Mucosa of stomach (tissue), 1 donor: ENCODE results near the gene FXR2.

Source experiments
- H3K27me3 ChIP-seq: one replicate; pipeline ENCODE4 v1.7.0; 2013; ENCODE audit warnings: mild to moderate bottlenecking, low read length; ENCODE audit not compliant: control insufficient read depth, insufficient read depth
- H3K36me3 ChIP-seq: one replicate; pipeline ENCODE4 v1.7.0; 2013; ENCODE audit warnings: low read length; ENCODE audit not compliant: control insufficient read depth, insufficient read depth
- H3K4me1 ChIP-seq: one replicate; pipeline ENCODE4 v1.7.0; 2013; ENCODE audit warnings: mild to moderate bottlenecking, low read length; ENCODE audit not compliant: control insufficient read depth, insufficient read depth
- H3K4me3 ChIP-seq: one replicate; pipeline ENCODE4 v1.7.0; 2013; ENCODE audit warnings: low read length
- H3K9ac ChIP-seq: one replicate; pipeline ENCODE4 v1.7.0; 2013; ENCODE audit warnings: mild to moderate bottlenecking, low read length, moderate library complexity
- H3K9me3 ChIP-seq: one replicate; pipeline ENCODE4 v1.7.0; 2013; ENCODE audit warnings: mild to moderate bottlenecking, low read length, moderate library complexity; ENCODE audit not compliant: control insufficient read depth
- donor health status: Pancreatic carcinoma.

Gene FXR2

DNA sequence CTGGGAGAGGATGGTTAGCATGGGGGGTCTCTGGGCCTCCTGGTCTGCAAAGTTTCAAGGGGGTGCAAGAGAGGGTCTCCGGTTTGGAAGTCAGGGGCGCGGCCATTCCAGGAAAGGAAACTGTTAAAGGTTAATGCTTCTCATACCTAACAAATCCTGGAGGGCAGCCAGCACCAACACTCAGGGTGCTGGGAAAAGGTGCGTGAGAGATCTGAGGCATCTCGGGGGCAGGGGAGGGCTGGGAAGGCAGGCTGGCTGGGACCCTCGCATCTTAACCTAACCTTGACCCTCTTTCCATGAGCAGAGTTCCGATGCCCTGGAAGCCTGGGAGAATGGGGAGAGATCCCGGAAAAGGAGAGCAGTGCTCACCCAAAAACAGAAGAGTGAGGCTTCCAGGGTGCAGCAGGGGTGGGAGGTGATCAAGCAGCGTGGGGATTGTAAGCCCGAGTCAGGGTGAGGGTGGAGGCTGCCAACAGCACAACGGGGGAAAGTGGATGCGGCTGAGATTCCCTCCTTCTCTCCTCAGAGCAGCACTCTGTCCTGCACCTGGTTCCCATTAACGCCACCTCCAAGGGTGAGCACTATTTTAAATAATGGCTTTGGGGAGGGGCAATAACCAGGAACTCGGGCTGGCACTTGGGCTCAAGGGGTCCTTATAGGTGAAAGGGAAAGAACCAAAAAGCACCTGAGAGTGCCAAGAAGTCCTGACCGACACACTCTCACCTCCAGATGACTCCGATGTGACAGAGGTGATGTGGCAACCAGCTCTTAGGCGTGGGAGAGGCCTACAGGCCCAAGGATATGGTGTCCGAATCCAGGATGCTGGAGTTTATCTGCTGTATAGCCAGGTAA lies 55.2 kb downstream of the FXR2 start:
- Histone ChIP-seq H3K9me3 (no peaks in the 10 kb centered on the region), H3K36me3 (peaks cover 3% of the 10 kb centered on the region), H3K4me3 (peak overlapping the region; percentile 77), H3K27me3 (no peaks in the 10 kb centered on the region), H3K9ac (peak overlapping the region; percentile 98), H3K4me1 (peaks cover 62% of the 10 kb centered on the region)

DNA sequence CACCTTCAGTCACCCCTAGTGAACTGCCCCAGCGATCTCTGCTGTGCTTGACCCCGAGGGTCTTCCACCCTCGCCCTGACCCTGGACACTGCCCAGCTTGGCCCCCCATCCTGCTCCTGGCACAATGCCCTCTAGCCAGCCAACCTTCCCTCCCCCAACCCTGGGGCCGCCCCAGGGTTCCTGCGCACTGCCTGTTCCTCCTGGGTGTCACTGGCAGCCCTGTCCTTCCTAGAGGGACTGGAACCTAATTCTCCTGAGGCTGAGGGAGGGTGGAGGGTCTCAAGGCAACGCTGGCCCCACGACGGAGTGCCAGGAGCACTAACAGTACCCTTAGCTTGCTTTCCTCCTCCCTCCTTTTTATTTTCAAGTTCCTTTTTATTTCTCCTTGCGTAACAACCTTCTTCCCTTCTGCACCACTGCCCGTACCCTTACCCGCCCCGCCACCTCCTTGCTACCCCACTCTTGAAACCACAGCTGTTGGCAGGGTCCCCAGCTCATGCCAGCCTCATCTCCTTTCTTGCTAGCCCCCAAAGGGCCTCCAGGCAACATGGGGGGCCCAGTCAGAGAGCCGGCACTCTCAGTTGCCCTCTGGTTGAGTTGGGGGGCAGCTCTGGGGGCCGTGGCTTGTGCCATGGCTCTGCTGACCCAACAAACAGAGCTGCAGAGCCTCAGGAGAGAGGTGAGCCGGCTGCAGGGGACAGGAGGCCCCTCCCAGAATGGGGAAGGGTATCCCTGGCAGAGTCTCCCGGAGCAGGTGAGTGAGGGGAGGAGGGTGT lies 56.0 kb downstream of the FXR2 start, which contains the start of gene TNFSF13:
Gene TNFSF13 (plus strand): TSS at position 207 of the 776 bp plus-strand sequence. CDS start 290 bp downstream, at position 497.
- Histone ChIP-seq H3K9ac (peak within 1 kb of the TSS; percentile 98), H3K9me3 (no peaks in the 10 kb centered on the region), H3K27me3 (no peaks in the 10 kb centered on the region), H3K4me1 (peaks cover 62% of the 10 kb centered on the region), H3K36me3 (peaks cover under 1% of the 10 kb centered on the region), H3K4me3 (peak within 1 kb of the TSS; percentile 77)

DNA sequence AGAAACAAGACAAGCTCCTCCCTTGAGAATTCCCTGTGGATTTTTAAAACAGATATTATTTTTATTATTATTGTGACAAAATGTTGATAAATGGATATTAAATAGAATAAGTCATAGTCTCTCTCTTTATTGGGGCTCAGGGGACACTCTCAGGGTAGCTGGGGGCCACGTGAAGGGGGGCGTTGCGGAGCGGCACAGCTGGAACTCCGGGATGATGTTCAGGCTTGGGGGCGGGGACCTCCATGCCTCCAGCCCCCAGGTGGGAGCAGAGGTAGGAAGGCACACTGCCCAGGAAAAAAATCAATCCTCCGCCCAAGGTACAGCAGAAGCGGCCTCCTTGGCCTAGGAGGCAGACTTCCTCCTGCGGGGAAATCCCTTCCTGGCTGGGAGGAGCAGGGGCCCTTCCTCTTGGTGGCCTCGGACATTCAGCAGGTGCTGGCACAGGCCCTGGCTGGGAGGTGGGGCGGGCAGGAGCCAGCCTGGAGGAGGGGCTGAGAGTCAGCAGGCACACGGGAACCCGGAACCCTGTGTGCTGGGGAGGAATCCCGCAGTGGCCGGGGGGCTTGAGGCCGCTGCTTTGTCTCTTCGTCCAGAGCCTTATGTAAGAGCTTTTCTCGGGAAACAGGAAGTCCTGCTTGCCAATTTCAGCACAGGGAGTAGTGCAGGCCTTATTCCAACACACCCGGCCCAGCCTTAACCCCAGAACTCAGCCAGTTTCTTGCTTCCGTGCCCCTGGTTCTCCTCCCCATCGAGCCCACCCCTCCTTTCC lies 56.7 kb downstream of the FXR2 start:
- Histone ChIP-seq H3K27me3 (no peaks in the 10 kb centered on the region), H3K9ac (peak overlapping the region; percentile 98), H3K4me1 (peaks cover 56% of the 10 kb centered on the region), H3K9me3 (no peaks in the 10 kb centered on the region), H3K36me3 (no peaks in the 10 kb centered on the region), H3K4me3 (peak overlapping the region; percentile 77)

DNA sequence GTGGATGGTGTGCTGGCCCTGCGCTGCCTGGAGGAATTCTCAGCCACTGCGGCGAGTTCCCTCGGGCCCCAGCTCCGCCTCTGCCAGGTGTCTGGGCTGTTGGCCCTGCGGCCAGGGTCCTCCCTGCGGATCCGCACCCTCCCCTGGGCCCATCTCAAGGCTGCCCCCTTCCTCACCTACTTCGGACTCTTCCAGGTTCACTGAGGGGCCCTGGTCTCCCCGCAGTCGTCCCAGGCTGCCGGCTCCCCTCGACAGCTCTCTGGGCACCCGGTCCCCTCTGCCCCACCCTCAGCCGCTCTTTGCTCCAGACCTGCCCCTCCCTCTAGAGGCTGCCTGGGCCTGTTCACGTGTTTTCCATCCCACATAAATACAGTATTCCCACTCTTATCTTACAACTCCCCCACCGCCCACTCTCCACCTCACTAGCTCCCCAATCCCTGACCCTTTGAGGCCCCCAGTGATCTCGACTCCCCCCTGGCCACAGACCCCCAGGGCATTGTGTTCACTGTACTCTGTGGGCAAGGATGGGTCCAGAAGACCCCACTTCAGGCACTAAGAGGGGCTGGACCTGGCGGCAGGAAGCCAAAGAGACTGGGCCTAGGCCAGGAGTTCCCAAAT lies 57.4 kb downstream of the FXR2 start:
- H3K9me3 ChIP-seq: no peaks in the 10 kb centered on the region
- no peaks in the 10 kb centered on the region for H3K36me3 ChIP-seq
- H3K4me1 ChIP-seq: peaks cover 49% of the 10 kb centered on the region
- H3K27me3 ChIP-seq: no peaks in the 10 kb centered on the region
- H3K9ac ChIP-seq: peak overlapping the region; percentile 98
- no peak overlapping the region for H3K4me3 ChIP-seq

DNA sequence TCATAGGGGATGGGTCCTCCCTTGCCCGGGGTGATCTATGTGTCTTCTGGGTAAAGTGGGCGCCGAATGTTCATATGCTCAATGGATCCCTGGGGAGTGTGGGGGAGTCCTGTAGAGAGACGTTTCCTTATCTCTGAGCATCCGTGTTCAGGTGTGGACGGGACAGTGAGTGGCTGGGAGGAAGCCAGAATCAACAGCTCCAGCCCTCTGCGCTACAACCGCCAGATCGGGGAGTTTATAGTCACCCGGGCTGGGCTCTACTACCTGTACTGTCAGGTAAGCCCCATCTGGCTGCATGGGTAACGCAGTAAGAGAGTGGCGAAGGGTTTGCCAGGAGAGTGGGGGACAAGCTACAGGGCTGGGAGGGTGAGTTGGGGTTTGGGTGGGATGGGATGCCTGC lies 58.1 kb downstream of the FXR2 start:
- no peak overlapping the region for H3K4me3 ChIP-seq
- H3K9ac ChIP-seq: peak overlapping the region; percentile 98

DNA sequence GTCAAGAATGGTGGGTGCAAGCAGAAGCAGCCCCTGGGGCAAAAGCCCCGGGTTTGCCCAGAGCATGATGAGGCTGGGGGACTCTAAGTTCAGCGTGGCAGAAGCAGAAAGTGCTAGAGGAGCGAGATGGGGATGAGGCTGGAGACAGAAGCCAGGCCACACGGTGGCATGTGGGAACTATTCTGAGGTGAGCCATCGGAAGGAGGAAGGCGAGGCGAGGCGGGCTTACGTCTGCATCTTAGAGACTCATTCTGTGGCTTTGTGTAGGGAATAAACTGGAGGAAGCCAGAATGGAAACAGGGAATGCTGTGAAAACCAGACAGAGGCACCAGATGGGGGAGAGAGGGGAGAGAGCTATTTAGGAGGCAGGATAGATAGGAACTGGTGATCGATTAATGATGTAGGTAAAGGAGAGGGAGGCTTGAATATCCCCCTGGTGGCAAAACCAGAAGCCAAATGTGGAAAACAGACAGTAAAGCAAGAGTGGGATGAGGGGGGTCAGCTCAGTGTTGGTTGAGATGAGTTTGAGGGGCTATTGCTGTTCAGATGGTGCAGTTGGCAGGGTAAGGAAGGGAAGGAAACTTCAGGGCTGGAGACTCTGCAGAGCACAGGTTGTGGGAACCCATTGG lies 59.3 kb downstream of the FXR2 start:
- no peaks in the 10 kb centered on the region for H3K9me3 ChIP-seq
- H3K4me1 ChIP-seq: peaks cover 38% of the 10 kb centered on the region
- no peaks in the 10 kb centered on the region for H3K27me3 ChIP-seq
- H3K4me3 ChIP-seq: no peak overlapping the region
- no peak overlapping the region for H3K9ac ChIP-seq
- H3K36me3 ChIP-seq: no peaks in the 10 kb centered on the region

More for the DNA sequence above, 58.1 kb downstream of the FXR2 start:
- peaks cover 48% of the 10 kb centered on the region for H3K4me1 ChIP-seq
- H3K9me3 ChIP-seq: no peaks in the 10 kb centered on the region
- H3K27me3 ChIP-seq: no peaks in the 10 kb centered on the region
- no peaks in the 10 kb centered on the region for H3K36me3 ChIP-seq

DNA sequence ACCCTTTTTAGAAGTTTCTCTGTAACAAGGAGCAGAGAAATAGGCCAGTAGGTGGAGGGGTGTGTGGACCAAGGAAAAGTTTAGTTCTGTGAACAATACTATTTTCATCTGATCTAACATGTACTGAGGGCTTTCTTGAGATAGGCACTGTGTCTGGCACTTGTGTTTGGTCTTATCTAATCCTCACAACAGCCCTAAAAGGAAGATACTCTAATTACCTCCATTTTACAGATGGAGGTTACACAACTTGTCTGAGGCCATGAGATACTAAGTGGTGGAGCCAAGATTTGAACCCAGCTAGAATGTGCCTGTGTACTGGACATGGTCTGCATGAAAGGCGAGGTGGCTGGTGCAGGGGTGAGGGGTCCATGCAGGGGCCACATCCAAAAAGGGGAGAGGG lies 61.3 kb downstream of the FXR2 start:
- Histone ChIP-seq H3K9me3 (no peaks in the 10 kb centered on the region), H3K27me3 (no peaks in the 10 kb centered on the region), H3K4me3 (no peak overlapping the region), H3K4me1 (peaks cover 34% of the 10 kb centered on the region), H3K9ac (no peak overlapping the region), H3K36me3 (no peaks in the 10 kb centered on the region)

DNA sequence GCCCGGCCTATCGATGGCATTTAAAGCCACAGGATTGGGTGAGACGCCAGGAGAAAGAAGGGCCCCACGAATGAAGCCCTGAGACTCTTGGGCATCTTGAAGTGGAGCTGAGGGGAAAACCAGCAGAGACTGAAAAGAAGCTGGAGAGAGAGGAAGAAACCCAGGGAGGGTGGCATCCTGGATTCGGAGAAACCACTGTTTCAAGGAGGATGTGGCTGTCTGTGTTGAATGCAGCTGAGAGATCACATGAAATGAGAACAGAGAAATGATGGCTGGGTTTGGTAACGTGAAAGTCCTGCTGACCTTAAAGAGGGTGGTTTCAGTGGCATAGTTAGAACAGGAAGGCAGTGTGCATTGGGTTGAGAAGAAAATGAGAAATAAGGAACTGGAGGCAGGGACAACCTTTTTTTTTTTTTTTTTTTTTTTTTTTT lies 62.1 kb downstream of the FXR2 start:
- Histone ChIP-seq H3K27me3 (no peaks in the 10 kb centered on the region), H3K9ac (no peak overlapping the region), H3K4me3 (no peak overlapping the region), H3K36me3 (no peaks in the 10 kb centered on the region), H3K4me1 (peaks cover 32% of the 10 kb centered on the region), H3K9me3 (no peaks in the 10 kb centered on the region)

DNA sequence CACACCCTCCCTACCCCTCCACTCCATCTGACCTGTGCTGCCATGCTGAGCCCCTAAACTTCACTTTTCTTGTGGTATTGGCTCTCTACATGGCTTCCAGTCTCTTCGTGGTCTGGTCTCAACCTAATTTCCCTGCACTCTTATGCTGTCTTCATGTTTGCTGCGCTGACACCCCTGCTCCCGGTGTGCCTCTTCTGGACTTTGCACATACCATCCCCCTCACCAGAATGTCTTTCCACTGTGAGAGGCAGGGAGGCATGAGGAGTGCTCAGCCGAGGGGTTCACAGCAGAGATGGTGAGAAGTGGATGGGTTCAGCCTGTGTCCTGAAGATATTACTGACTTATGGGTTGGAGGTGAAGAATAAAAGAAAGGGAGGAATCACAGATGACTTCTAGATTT lies 63.3 kb downstream of the FXR2 start:
- Histone ChIP-seq H3K9ac (no peak overlapping the region), H3K27me3 (no peaks in the 10 kb centered on the region), H3K4me1 (peaks cover 20% of the 10 kb centered on the region), H3K9me3 (no peaks in the 10 kb centered on the region), H3K36me3 (no peaks in the 10 kb centered on the region), H3K4me3 (no peak overlapping the region)

DNA sequence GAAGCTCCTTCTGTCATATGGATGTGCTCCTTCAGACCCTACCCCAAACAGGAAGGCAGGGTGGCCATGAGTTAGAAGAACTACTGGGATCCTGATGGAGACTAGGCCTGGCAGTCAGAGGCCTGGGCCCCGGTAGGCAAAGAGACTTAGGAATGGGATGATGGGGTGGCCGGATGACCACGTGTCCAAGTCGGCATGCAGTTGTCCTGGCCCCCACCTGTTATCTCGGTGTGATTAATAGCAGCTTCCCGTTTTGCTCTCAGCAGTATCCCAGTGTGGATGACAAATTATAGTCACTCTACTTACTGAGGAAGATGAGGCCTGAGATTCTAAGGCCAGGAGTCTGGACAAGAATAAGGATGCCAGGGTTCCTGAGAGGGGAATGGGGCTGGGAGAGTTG lies 64.4 kb downstream of the FXR2 start:
- H3K9ac ChIP-seq: peak overlapping the region; percentile 77
- H3K4me1 ChIP-seq: peaks cover 20% of the 10 kb centered on the region
- no peaks in the 10 kb centered on the region for H3K27me3 ChIP-seq
- H3K9me3 ChIP-seq: no peaks in the 10 kb centered on the region
- no peak overlapping the region for H3K4me3 ChIP-seq
- H3K36me3 ChIP-seq: no peaks in the 10 kb centered on the region

DNA sequence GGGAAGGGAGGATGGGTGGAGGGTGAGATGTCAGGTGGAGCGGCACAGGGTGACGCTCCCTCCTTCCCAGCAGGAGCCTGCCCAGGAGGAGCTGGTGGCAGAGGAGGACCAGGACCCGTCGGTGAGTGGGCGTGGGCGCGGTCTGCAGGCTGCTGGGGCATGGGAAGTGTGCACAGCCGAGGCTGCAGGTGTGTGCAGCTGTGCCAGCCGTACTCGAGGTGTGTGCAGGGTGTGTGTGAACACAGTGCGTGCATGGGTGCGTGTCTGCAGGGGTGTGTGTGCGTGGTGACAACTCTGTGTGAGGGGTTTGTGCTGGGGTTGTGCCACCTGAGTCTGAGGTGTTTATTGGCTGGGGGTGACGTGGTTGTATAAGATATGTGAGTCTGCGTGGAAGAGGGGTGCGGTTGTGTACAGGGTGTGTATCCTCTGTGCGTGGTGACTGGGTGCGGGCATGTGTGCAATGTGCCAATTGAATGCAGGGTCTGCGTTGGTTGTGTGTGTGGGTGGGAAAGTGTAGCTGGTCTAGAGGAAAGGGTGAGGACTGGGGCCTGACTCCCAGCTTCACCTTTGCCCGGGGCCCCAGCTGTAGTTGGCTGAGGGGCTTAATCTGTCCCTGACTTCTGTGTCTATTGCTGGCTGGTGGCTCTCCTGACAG lies 65.2 kb downstream of the FXR2 start:
- H3K4me1 ChIP-seq: peaks cover 20% of the 10 kb centered on the region
- H3K9me3 ChIP-seq: no peaks in the 10 kb centered on the region
- no peaks in the 10 kb centered on the region for H3K36me3 ChIP-seq
- peak overlapping the region; percentile 29 for H3K4me3 ChIP-seq
- H3K27me3 ChIP-seq: no peaks in the 10 kb centered on the region
- peak overlapping the region; percentile 77 for H3K9ac ChIP-seq
